Esophagus (tissue), 2 donors: ENCODE data around the gene MEF2A. TPM values are rescaled to one million over a fixed set of nuclear protein-coding genes. Genes with fewer than 3 reads are reported as not detected.

ENCODE experiments used
- H3K27ac ChIP-seq, 2 donors: one replicate each; pipeline ENCODE4 v1.5.1; 2013; ENCODE audit warnings: low read depth in 2 of 2, mild to moderate bottlenecking in 2 of 2, inconsistent platforms in 1 of 2, low read length in 1 of 2, moderate library complexity in 1 of 2
- H3K27me3 ChIP-seq, 2 donors: one replicate each; pipeline ENCODE4 v1.6.1; 2013; ENCODE audit warnings: low read length in 2 of 2, control low read depth in 1 of 2, mild to moderate bottlenecking in 1 of 2; ENCODE audit not compliant: insufficient read depth in 2 of 2, control insufficient read depth in 1 of 2
- H3K36me3 ChIP-seq, 2 donors: one replicate each; pipeline ENCODE4 v1.6.1; 2013; ENCODE audit warnings: low read length in 1 of 2; ENCODE audit not compliant: control insufficient read depth in 2 of 2, insufficient read depth in 2 of 2
- H3K4me1 ChIP-seq, 2 donors: one replicate each; pipeline ENCODE4 v1.6.1; 2013; ENCODE audit warnings: low read length in 1 of 2; ENCODE audit not compliant: control insufficient read depth in 2 of 2, insufficient read depth in 2 of 2
- H3K4me3 ChIP-seq, 2 donors: one replicate each; pipeline ENCODE4 v1.5.1; 2013; ENCODE audit warnings: low read length in 2 of 2, mild to moderate bottlenecking in 2 of 2, low read depth in 1 of 2, moderate library complexity in 1 of 2
- H3K9me3 ChIP-seq, 2 donors: one replicate each; pipeline ENCODE4 v1.6.1; 2013; ENCODE audit warnings: mild to moderate bottlenecking in 2 of 2, low read depth in 1 of 2, low read length in 1 of 2, moderate library complexity in 1 of 2; ENCODE audit not compliant: control insufficient read depth in 2 of 2, insufficient read depth in 1 of 2
- WGBS, 2 donors: extraction: QIAGEN DNeasy Blood & Tissue Kit; methylation state at CpG; one replicate each; pipeline ENCODE4 v1.1.7; 2013; 5-methylcytosine and 5-hydroxymethylcytosine counted together
- polyA plus RNA-seq, 2 donors: library from polyadenylated mRNA; stranded (reverse); fragments of 200-250 nt; gene quantifications; one replicate each; pipeline ENCODE4 v1.2.3, GENCODE V29; 2013
- donor health status: healthy with polysubstance abuse.
- donor health status: Bipolar disorder and iron deficiency.

Gene MEF2A
- polyA plus RNA-seq, 2 donors = 7.5 to 8.6 TPM

- no peaks in the 10 kb centered on the region for H3K36me3 ChIP-seq
- H3K27me3 ChIP-seq = no peaks in the 10 kb centered on the region
- no peak overlapping the region for H3K4me3 ChIP-seq
- 8 to 9% methylated on average over 7 of the region's 7 CpGs for WGBS, 2 donors
- H3K9me3 ChIP-seq = no peaks in the 10 kb centered on the region
- H3K4me1 ChIP-seq = no peaks in the 10 kb centered on the region
- H3K27ac ChIP-seq = no peak overlapping the region
These were observed 190.1 kb downstream of the MEF2A start for GRCh38 chr15:99755692-99756409.

- WGBS, 2 donors = 95 to 100% methylated on average over 1 of the region's 1 CpG
- no peak overlapping the region for H3K27ac ChIP-seq
- H3K4me1 ChIP-seq = no peaks in the 10 kb centered on the region
- no peak overlapping the region for H3K4me3 ChIP-seq
- no peaks in the 10 kb centered on the region for H3K9me3 ChIP-seq
- no peaks in the 10 kb centered on the region for H3K36me3 ChIP-seq
- no peaks in the 10 kb centered on the region for H3K27me3 ChIP-seq
These were observed 196.5 kb downstream of the MEF2A start for GRCh38 chr15:99762288-99762687.

DNA sequence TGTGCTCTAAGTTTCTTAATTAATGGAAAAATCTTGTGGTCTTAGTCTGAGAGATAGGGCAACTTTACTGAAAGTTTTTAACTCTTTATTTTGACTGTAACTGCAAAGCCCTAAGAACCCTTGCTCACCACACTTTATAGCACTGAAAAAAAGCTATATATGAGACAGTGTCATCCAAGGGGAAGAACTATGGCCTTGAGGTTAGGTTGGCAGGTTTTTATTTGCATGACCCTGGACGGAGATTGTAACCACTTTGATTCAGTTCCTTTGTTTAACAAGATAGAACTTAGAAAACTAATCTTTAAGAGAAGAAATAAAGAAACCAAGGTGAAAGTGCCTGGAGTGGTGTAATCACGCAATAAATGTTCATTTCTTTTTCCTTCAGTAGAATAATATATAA lies 198.0 kb downstream of the MEF2A start:
- no peaks in the 10 kb centered on the region for H3K9me3 ChIP-seq
- no peaks in the 10 kb centered on the region for H3K4me1 ChIP-seq
- no peaks in the 10 kb centered on the region for H3K36me3 ChIP-seq
- no peak overlapping the region for H3K27ac ChIP-seq
- H3K4me3 ChIP-seq = no peak overlapping the region
- H3K27me3 ChIP-seq = no peaks in the 10 kb centered on the region
- WGBS, 2 donors = 78 to 82% methylated on average over 2 of the region's 2 CpGs

DNA sequence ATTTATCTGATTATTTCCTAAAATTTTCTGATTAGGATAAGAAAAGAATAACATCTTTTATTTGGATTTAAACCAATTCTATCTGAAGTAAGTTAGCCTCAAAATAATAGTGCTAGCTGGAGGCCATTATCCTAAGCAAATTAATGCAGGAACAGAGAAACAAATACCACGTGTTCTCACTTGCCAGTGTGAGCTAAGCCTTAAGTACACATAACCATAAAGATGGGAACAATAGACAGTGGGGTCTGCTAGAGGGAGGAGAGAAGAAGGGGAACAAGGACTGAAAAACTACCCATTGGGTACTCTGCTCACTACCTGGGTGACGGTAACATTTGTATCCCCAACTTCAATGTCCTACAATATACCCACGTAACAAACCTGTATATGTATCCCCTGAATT lies 198.7 kb downstream of the MEF2A start:
- H3K9me3 ChIP-seq = no peaks in the 10 kb centered on the region
- 73 to 82% methylated on average over 3 of the region's 3 CpGs for WGBS, 2 donors
- no peak overlapping the region for H3K27ac ChIP-seq
- no peak overlapping the region for H3K4me3 ChIP-seq
- H3K27me3 ChIP-seq = no peaks in the 10 kb centered on the region
- no peaks in the 10 kb centered on the region for H3K36me3 ChIP-seq
- no peaks in the 10 kb centered on the region for H3K4me1 ChIP-seq

Other genes with a start within 250 kb of the MEF2A start
- gene LYSMD4, start 167.5 kb downstream of the MEF2A start, polyA plus RNA-seq = 10 to 100 TPM in 1 of 2 donors, 1 to 10 TPM in 1; 8.7 to 11.0 TPM